SW 1271 (cell line): ENCODE data around the gene KCTD11.
"Not testable (repeated sequence)": the region's sequence is repeated elsewhere in the genome, so short reads cannot be mapped to it uniquely, and the experiment has no call there.

ENCODE experiments used
- DNase-seq, 2 experiments: peaks; one replicate each; lab custom pipeline; 2025; lab: John Stamatoyannopoulos, UW

The KCTD11 gene

GRCh38 chr17:7322520-7323194, 29.3 kb upstream of the KCTD11 start:
- no peak for DNase-seq

- no peak for DNase-seq
Observed at GRCh38 chr17:7323731-7324437, 28.1 kb upstream of the KCTD11 start.

- no peak for DNase-seq
Observed at GRCh38 chr17:7324438-7324779, 27.6 kb upstream of the KCTD11 start.

GRCh38 chr17:7325031-7325528, 26.9 kb upstream of the KCTD11 start:
- DNase-seq = no peak

- DNase-seq = no peak
Observed at GRCh38 chr17:7326186-7326585, 25.8 kb upstream of the KCTD11 start.

- DNase-seq = no peak
Observed at GRCh38 chr17:7327056-7327455, 24.9 kb upstream of the KCTD11 start.

GRCh38 chr17:7327501-7327900, 24.5 kb upstream of the KCTD11 start:
- DNase-seq = no peak

- no peak for DNase-seq
Observed at GRCh38 chr17:7328009-7328408, 24.0 kb upstream of the KCTD11 start.

GRCh38 chr17:7328840-7329373, 23.1 kb upstream of the KCTD11 start, which contains the start of gene NEURL4:
TSS of gene NEURL4 (minus strand) at chr17:7329335. CDS start at chr17:7329312, 23 bp downstream.
- no peak for DNase-seq

- DNase-seq = peak; percentile 98
Observed at GRCh38 chr17:7329374-7329996, 22.5 kb upstream of the KCTD11 start.

GRCh38 chr17:7329997-7330637, 21.8 kb upstream of the KCTD11 start:
- DNase-seq = peak; percentile 24 to 82

GRCh38 chr17:7330638-7331015, 21.3 kb upstream of the KCTD11 start:
- no peak for DNase-seq

- no peak for DNase-seq
Observed at GRCh38 chr17:7332111-7332510, 19.9 kb upstream of the KCTD11 start.

- not testable (repeated sequence) for DNase-seq
Observed at GRCh38 chr17:7332600-7333069, 19.3 kb upstream of the KCTD11 start.

- no peak for DNase-seq
Observed at GRCh38 chr17:7334938-7335538, 16.9 kb upstream of the KCTD11 start.

GRCh38 chr17:7335765-7336164, 16.2 kb upstream of the KCTD11 start:
- not testable (repeated sequence) for DNase-seq

- no peak for DNase-seq
Observed at GRCh38 chr17:7336240-7337175, 15.5 kb upstream of the KCTD11 start, which contains the start of gene ACAP1. TSS of gene ACAP1 (plus strand) at chr17:7336529. CDS start at chr17:7336735, 206 bp downstream.

GRCh38 chr17:7337600-7337999, 14.4 kb upstream of the KCTD11 start:
- DNase-seq = not testable (repeated sequence)

- no peak for DNase-seq
Observed at GRCh38 chr17:7340179-7340578, 11.8 kb upstream of the KCTD11 start.

GRCh38 chr17:7341842-7342241, 10.1 kb upstream of the KCTD11 start:
- no peak for DNase-seq
